Measurements from ENCODE around the gene PTPRK.

Gene PTPRK

GRCh38 chr6:128155826-128156225 is 364.6 kb downstream of the PTPRK start:
- no peak overlapping the region for H2AFZ ChIP-seq
- no peaks in the 10 kb centered on the region for H3K79me2 ChIP-seq
- no peaks in the 10 kb centered on the region for H3K4me1 ChIP-seq
- no peak overlapping the region for H3K9ac ChIP-seq
- TF ChIP-seq CTCF (IDR thresholded peaks at IDR 0.05) = no peak
- H3K27ac ChIP-seq = no peak overlapping the region
- no peak overlapping the region for H3K4me2 ChIP-seq (ENCODE audit: low read length)
- no peaks in the 10 kb centered on the region for H3K27me3 ChIP-seq (ENCODE audit: control insufficient read depth, insufficient read depth, low read length)
- no peaks in the 10 kb centered on the region for H3K36me3 ChIP-seq (ENCODE audit: control insufficient read depth, insufficient read depth, low read length)
- H3K9me3 ChIP-seq (ENCODE audit: control insufficient read depth, low read length) = no peaks in the 10 kb centered on the region
- H3K4me3 ChIP-seq (ENCODE audit: low read depth, low read length) = no peak overlapping the region

GRCh38 chr6:128152551-128152950 is 367.8 kb downstream of the PTPRK start:
- Histone ChIP-seq H3K4me2 (ENCODE audit: low read length) (no peak overlapping the region), H2AFZ (no peak overlapping the region), H3K4me3 (ENCODE audit: low read depth, low read length) (no peak overlapping the region), H3K36me3 (ENCODE audit: control insufficient read depth, insufficient read depth, low read length) (no peaks in the 10 kb centered on the region), H3K9me3 (ENCODE audit: control insufficient read depth, low read length) (no peaks in the 10 kb centered on the region), H3K27ac (no peak overlapping the region), H3K4me1 (no peaks in the 10 kb centered on the region), H3K79me2 (no peaks in the 10 kb centered on the region), H3K27me3 (ENCODE audit: control insufficient read depth, insufficient read depth, low read length) (no peaks in the 10 kb centered on the region), H3K9ac (no peak overlapping the region)
- TF ChIP-seq CTCF (IDR thresholded peaks at IDR 0.05) = no peak

- Histone ChIP-seq H3K4me2 (ENCODE audit: low read length) (no peak overlapping the region), H3K27ac (no peak overlapping the region), H3K9ac (no peak overlapping the region), H3K36me3 (ENCODE audit: control insufficient read depth, insufficient read depth, low read length) (no peaks in the 10 kb centered on the region), H2AFZ (no peak overlapping the region), H3K9me3 (ENCODE audit: control insufficient read depth, low read length) (no peaks in the 10 kb centered on the region), H3K4me3 (ENCODE audit: low read depth, low read length) (no peak overlapping the region), H3K4me1 (no peaks in the 10 kb centered on the region), H3K27me3 (ENCODE audit: control insufficient read depth, insufficient read depth, low read length) (no peaks in the 10 kb centered on the region), H3K79me2 (no peaks in the 10 kb centered on the region)
- TF ChIP-seq CTCF (IDR thresholded peaks at IDR 0.05) = no peak
These were observed 370.0 kb downstream of the PTPRK start for GRCh38 chr6:128150376-128150775.

- Histone ChIP-seq H3K4me2 (ENCODE audit: low read length) (no peak overlapping the region), H3K9me3 (ENCODE audit: control insufficient read depth, low read length) (no peaks in the 10 kb centered on the region), H3K4me3 (ENCODE audit: low read depth, low read length) (no peak overlapping the region), H3K27ac (no peak overlapping the region), H3K27me3 (ENCODE audit: control insufficient read depth, insufficient read depth, low read length) (no peaks in the 10 kb centered on the region), H2AFZ (no peak overlapping the region), H3K36me3 (ENCODE audit: control insufficient read depth, insufficient read depth, low read length) (no peaks in the 10 kb centered on the region), H3K9ac (no peak overlapping the region), H3K79me2 (no peaks in the 10 kb centered on the region), H3K4me1 (no peaks in the 10 kb centered on the region)
- TF ChIP-seq CTCF (IDR thresholded peaks at IDR 0.05) = no peak
These were observed 370.6 kb downstream of the PTPRK start for GRCh38 chr6:128149796-128150195.

- Histone ChIP-seq H3K9ac (no peak overlapping the region), H3K27me3 (ENCODE audit: control insufficient read depth, insufficient read depth, low read length) (no peaks in the 10 kb centered on the region), H3K36me3 (ENCODE audit: control insufficient read depth, insufficient read depth, low read length) (no peaks in the 10 kb centered on the region), H3K9me3 (ENCODE audit: control insufficient read depth, low read length) (no peaks in the 10 kb centered on the region), H2AFZ (no peak overlapping the region), H3K79me2 (no peaks in the 10 kb centered on the region), H3K4me3 (ENCODE audit: low read depth, low read length) (no peak overlapping the region), H3K4me1 (no peaks in the 10 kb centered on the region), H3K4me2 (ENCODE audit: low read length) (no peak overlapping the region), H3K27ac (no peak overlapping the region)
- no peak for TF ChIP-seq CTCF (IDR thresholded peaks at IDR 0.05)
These were observed 376.1 kb downstream of the PTPRK start for GRCh38 chr6:128144320-128144719.

Data from parathyroid adenoma (tissue), 2 donors.